HAP-1 (cell line): Measurements from ENCODE around the gene DNASE1L1.
A peak's percentile ranks its signal among the peaks of the same experiment; 100 is the strongest.
"Not testable (repeated sequence)": the region's sequence is repeated elsewhere in the genome, so short reads cannot be mapped to it uniquely, and the experiment has no call there.

Experiments
- DNase-seq, 2 experiments: peaks; one replicate each; pipeline ENCODE4 v3.0.0-alpha.2; 2016 to 2020; ENCODE audit warnings: low spot score in 2 of 2
- H3K27me3 ChIP-seq: fragments of 250-450 bp; sonication (Bioruptor Pico); 2 replicates; pipeline ENCODE4 v1.5.1; 2020; ENCODE audit warnings: low read depth, mild to moderate bottlenecking, moderate library complexity
- H3K36me3 ChIP-seq: fragments of 250-450 bp; sonication (Bioruptor Pico); replicated peaks from 2 replicates; pipeline ENCODE4 v1.5.1; 2020; ENCODE audit warnings: mild to moderate bottlenecking
- H3K4me1 ChIP-seq: fragments of 250-450 bp; sonication (Bioruptor Pico); 2 replicates; pipeline ENCODE4 v1.5.1; 2020; ENCODE audit warnings: mild to moderate bottlenecking
- H3K4me3 ChIP-seq: fragments of 250-450 bp; sonication (Bioruptor Pico); 2 replicates; pipeline ENCODE4 v1.5.1; 2020; ENCODE audit warnings: mild to moderate bottlenecking, moderate library complexity
- H3K9me3 ChIP-seq: fragments of 250-450 bp; sonication (Bioruptor Pico); 2 replicates; pipeline ENCODE4 v1.5.1; 2020; ENCODE audit warnings: mild to moderate bottlenecking, moderate library complexity
- in situ Hi-C: fragments of 300-500 bp; cut with MboI; formaldehyde crosslinking; loops from 3 replicates; pipeline ENCODE4 v1.14.3; 2020; ENCODE audit warnings: low sequenced_read_pairs, inconsistent platforms, mixed read lengths

The DNASE1L1 gene

GRCh38 chrX:154396363-154396762, 12.7 kb downstream of the DNASE1L1 start:
- peaks cover 31% of the 10 kb centered on the region for H3K36me3 ChIP-seq
- H3K9me3 ChIP-seq, H3K4me3 ChIP-seq, H3K27me3 ChIP-seq, DNase-seq, H3K4me1 ChIP-seq: not testable (repeated sequence)
- in situ Hi-C loops = loop anchor here (25.0 kb wide), 1 partner anchor 366 kb away; the partner anchor contains the start of genes DKC1 and GAB3

GRCh38 chrX:154389812-154390747, 19.0 kb downstream of the DNASE1L1 start:
- DNase-seq = peak in 1 of 2 experiments; percentile 35
- H3K36me3 ChIP-seq, H3K9me3 ChIP-seq, H3K4me3 ChIP-seq, H3K4me1 ChIP-seq, H3K27me3 ChIP-seq: not testable (repeated sequence)
- in situ Hi-C loops = loop anchor here (25.0 kb wide), 1 partner anchor 372 kb away; the partner anchor contains the start of genes DKC1 and GAB3

GRCh38 chrX:154388649-154389048, 20.4 kb downstream of the DNASE1L1 start:
- not testable (repeated sequence) for DNase-seq
- in situ Hi-C loops = loop anchor here (25.0 kb wide), 1 partner anchor 374 kb away; the partner anchor contains the start of genes DKC1 and GAB3

GRCh38 chrX:154388094-154388493, 21.0 kb downstream of the DNASE1L1 start:
- H3K9me3 ChIP-seq, H3K36me3 ChIP-seq, H3K4me3 ChIP-seq, H3K27me3 ChIP-seq, H3K4me1 ChIP-seq, DNase-seq: not testable (repeated sequence)
- in situ Hi-C loops = loop anchor here (25.0 kb wide), 1 partner anchor 374 kb away; the partner anchor contains the start of genes DKC1 and GAB3

More at GRCh38 chrX:154388649-154389048, 20.4 kb downstream of the DNASE1L1 start:
- H3K9me3 ChIP-seq, H3K4me3 ChIP-seq, H3K27me3 ChIP-seq, H3K4me1 ChIP-seq, H3K36me3 ChIP-seq: not testable (repeated sequence)

GRCh38 chrX:154384284-154384892, 24.7 kb downstream of the DNASE1L1 start:
- in situ Hi-C loops = loop anchor here (25.0 kb wide), 1 partner anchor 378 kb away; the partner anchor contains the start of genes DKC1 and GAB3
- Histone ChIP-seq H3K4me3 (no peak overlapping the region), H3K4me1 (peaks cover 14% of the 10 kb centered on the region), H3K27me3 (no peaks in the 10 kb centered on the region), H3K9me3 (no peaks in the 10 kb centered on the region), H3K36me3 (peaks cover 29% of the 10 kb centered on the region)
- DNase-seq = no peak

GRCh38 chrX:154383359-154384283, 25.4 kb downstream of the DNASE1L1 start:
- Histone ChIP-seq H3K4me3 (no peak overlapping the region), H3K4me1 (peaks cover 14% of the 10 kb centered on the region), H3K27me3 (no peaks in the 10 kb centered on the region), H3K9me3 (no peaks in the 10 kb centered on the region), H3K36me3 (peaks cover 32% of the 10 kb centered on the region)
- no peak for DNase-seq
- in situ Hi-C loops = loop anchor here (25.0 kb wide), 1 partner anchor 379 kb away; the partner anchor contains the start of genes DKC1 and GAB3

GRCh38 chrX:154382483-154383069, 26.5 kb downstream of the DNASE1L1 start:
- DNase-seq = no peak
- H3K36me3 ChIP-seq = peaks cover 32% of the 10 kb centered on the region
- no peaks in the 10 kb centered on the region for H3K27me3 ChIP-seq
- no peaks in the 10 kb centered on the region for H3K9me3 ChIP-seq
- in situ Hi-C loops = loop anchor here (25.0 kb wide), 1 partner anchor 380 kb away; the partner anchor contains the start of genes DKC1 and GAB3
- H3K4me1 ChIP-seq = peaks cover 21% of the 10 kb centered on the region
- no peak overlapping the region for H3K4me3 ChIP-seq

- Histone ChIP-seq H3K9me3 (no peaks in the 10 kb centered on the region), H3K4me3 (no peak overlapping the region), H3K36me3 (peaks cover 35% of the 10 kb centered on the region), H3K27me3 (no peaks in the 10 kb centered on the region), H3K4me1 (peaks cover 21% of the 10 kb centered on the region)
- peak in 1 of 2 experiments; percentile 51 for DNase-seq
- in situ Hi-C loops = loop anchor here (25.0 kb wide), 1 partner anchor 381 kb away; the partner anchor contains the start of genes DKC1 and GAB3
Observed at GRCh38 chrX:154381271-154381670, 27.8 kb downstream of the DNASE1L1 start.

- Histone ChIP-seq H3K27me3 (no peaks in the 10 kb centered on the region), H3K4me1 (peaks cover 21% of the 10 kb centered on the region), H3K36me3 (peaks cover 35% of the 10 kb centered on the region), H3K9me3 (no peaks in the 10 kb centered on the region), H3K4me3 (peak overlapping the region; percentile 90)
- DNase-seq = no peak
- in situ Hi-C loops = loop anchor here (25.0 kb wide), 1 partner anchor 382 kb away; the partner anchor contains the start of genes DKC1 and GAB3
Observed at GRCh38 chrX:154380787-154381186, 28.3 kb downstream of the DNASE1L1 start.

- in situ Hi-C loops = loop anchor here (25.0 kb wide), 1 partner anchor 382 kb away; the partner anchor contains the start of genes DKC1 and GAB3
- H3K27me3 ChIP-seq = no peaks in the 10 kb centered on the region
- H3K36me3 ChIP-seq = peaks cover 35% of the 10 kb centered on the region
- peaks cover 21% of the 10 kb centered on the region for H3K4me1 ChIP-seq
- peak overlapping the region; percentile 90 for H3K4me3 ChIP-seq
- DNase-seq = no peak
- no peaks in the 10 kb centered on the region for H3K9me3 ChIP-seq
Observed at GRCh38 chrX:154380153-154380552, 28.9 kb downstream of the DNASE1L1 start.

- Histone ChIP-seq H3K4me3 (peak overlapping the region; percentile 90), H3K9me3 (no peaks in the 10 kb centered on the region), H3K4me1 (peaks cover 26% of the 10 kb centered on the region), H3K27me3 (no peaks in the 10 kb centered on the region), H3K36me3 (peaks cover 35% of the 10 kb centered on the region)
- DNase-seq = no peak
- in situ Hi-C loops = loop anchor here (25.0 kb wide), 1 partner anchor 383 kb away; the partner anchor contains the start of genes DKC1 and GAB3
Observed at GRCh38 chrX:154379569-154379951, 29.5 kb downstream of the DNASE1L1 start.

GRCh38 chrX:154378799-154379568, 30.1 kb downstream of the DNASE1L1 start, which contains the start of gene EMD:
EMD (plus strand) TSS chrX:154379295; CDS start chrX:154379485, 190 bp downstream.
- in situ Hi-C loops = loop anchor here (25.0 kb wide), 1 partner anchor 383 kb away; the partner anchor contains the start of genes DKC1 and GAB3
- Histone ChIP-seq H3K4me1 (peaks cover 29% of the 10 kb centered on the region), H3K4me3 (peak within 1 kb of the TSS; percentile 90), H3K36me3 (peaks cover 35% of the 10 kb centered on the region), H3K9me3 (no peaks in the 10 kb centered on the region), H3K27me3 (no peaks in the 10 kb centered on the region)
- peak; percentile 99 to 100 for DNase-seq
